HEK293 (cell line): Measurements from ENCODE around the gene HPSE.

Experiments used
- CTCF ChIA-PET: fragments of 350-600 bp; formaldehyde crosslinking; extraction: SDS; loops from one replicate; lab custom pipeline; 2021; ENCODE audit warnings: antibody characterized with exemption; lab: Yijun Ruan, JAX
- POLR2A ChIA-PET: fragments of 300-600 bp; formaldehyde crosslinking; extraction: SDS; loops from one replicate; lab custom pipeline; 2020; ENCODE audit warnings: antibody characterized with exemption, inconsistent platforms; lab: Yijun Ruan, JAX
- H3K27ac ChIP-seq: fragments of 200-500 bp; sonication (Bioruptor generic); 2 replicates; pipeline ENCODE4 v1.5.1; 2014; ENCODE audit warnings: low read depth, low read length, control low read depth, inconsistent platforms; ENCODE audit errors: extremely low read depth
- H3K36me3 ChIP-seq, 2 experiments: fragments of 200-500 bp in 1 of 2; sonication (Bioruptor generic) in 1 of 2; 1 replicate in 1 of 2; 2 replicates in 1 of 2; pipeline ENCODE4 v1.5.1; 2014 to 2017; ENCODE audit warnings: inconsistent platforms in 2 of 2, low read length in 2 of 2; ENCODE audit not compliant: control insufficient read depth in 2 of 2, insufficient read depth in 1 of 2
- H3K4me1 ChIP-seq: fragments of 200-500 bp; sonication (Bioruptor generic); 2 replicates; pipeline ENCODE4 v1.5.1; 2014; ENCODE audit warnings: mild to moderate bottlenecking, low read length, inconsistent platforms; ENCODE audit not compliant: control insufficient read depth, insufficient read depth
- H3K4me3 ChIP-seq: 2 replicates; pipeline ENCODE4 v1.5.1; 2011; ENCODE audit warnings: low read depth, mild to moderate bottlenecking, control low read depth, low read length, moderate library complexity
- H3K9me3 ChIP-seq: fragments of 200-500 bp; sonication (Bioruptor generic); 2 replicates; pipeline ENCODE4 v1.5.1; 2014; ENCODE audit warnings: low read depth, low read length, inconsistent platforms; ENCODE audit not compliant: control insufficient read depth, insufficient read depth
- HOXC10 ChIP-seq: sonication (generic); formaldehyde crosslinking; IDR thresholded peaks from 2 replicates; pipeline ENCODE4 v1.8.1; 2023; ENCODE audit warnings: mild to moderate bottlenecking, missing genetic modification reagents
- KLF10 ChIP-seq: fragments of 450-650 bp; IDR thresholded peaks from 2 replicates; pipeline ENCODE4 v1.5.1; 2018; ENCODE audit warnings: missing biosample characterization, mild to moderate bottlenecking, missing genetic modification characterization
- MYNN ChIP-seq: fragments of 450-650 bp; formaldehyde crosslinking; IDR thresholded peaks from 2 replicates; pipeline ENCODE4 v1.5.1; 2016; ENCODE audit warnings: missing biosample characterization, missing genetic modification characterization, borderline replicate concordance
- SP2 ChIP-seq: fragments of 450-650 bp; formaldehyde crosslinking; IDR thresholded peaks from 2 replicates; pipeline ENCODE4 v1.5.1; 2016; ENCODE audit warnings: missing biosample characterization, missing genetic modification characterization
- WT1 ChIP-seq: fragments of 450-650 bp; formaldehyde crosslinking; IDR thresholded peaks from 2 replicates; pipeline ENCODE4 v1.5.1; 2016; ENCODE audit warnings: missing biosample characterization, missing genetic modification characterization
- ZNF121 ChIP-seq: fragments of 450-650 bp; formaldehyde crosslinking; IDR thresholded peaks from 2 replicates; pipeline ENCODE4 v1.5.1; 2016; ENCODE audit warnings: missing biosample characterization, missing genetic modification characterization
- ZNF140 ChIP-seq: fragments of 450-650 bp; formaldehyde crosslinking; IDR thresholded peaks from 2 replicates; pipeline ENCODE4 v1.5.1; 2016; ENCODE audit warnings: missing biosample characterization, missing genetic modification characterization
- ZNF184 ChIP-seq: fragments of 450-650 bp; IDR thresholded peaks from 2 replicates; pipeline ENCODE4 v1.5.1; 2018; ENCODE audit warnings: missing biosample characterization, mild to moderate bottlenecking, missing genetic modification characterization
- ZNF2 ChIP-seq: fragments of 450-650 bp; formaldehyde crosslinking; IDR thresholded peaks from 2 replicates; pipeline ENCODE4 v1.5.1; 2016; ENCODE audit warnings: missing biosample characterization, missing genetic modification characterization
- ZNF324 ChIP-seq: fragments of 450-650 bp; formaldehyde crosslinking; IDR thresholded peaks from 2 replicates; pipeline ENCODE4 v1.5.1; 2016; ENCODE audit warnings: missing biosample characterization, missing genetic modification characterization
- ZNF48 ChIP-seq: fragments of 450-650 bp; formaldehyde crosslinking; IDR thresholded peaks from 2 replicates; pipeline ENCODE4 v1.5.1; 2016; ENCODE audit warnings: missing biosample characterization, missing genetic modification characterization
- ZNF548 ChIP-seq: fragments of 450-650 bp; formaldehyde crosslinking; IDR thresholded peaks from 2 replicates; pipeline ENCODE4 v1.5.1; 2016; ENCODE audit warnings: missing biosample characterization, missing genetic modification characterization
- ZNF596 ChIP-seq: fragments of 450-650 bp; IDR thresholded peaks from 2 replicates; pipeline ENCODE4 v1.5.0; 2018; ENCODE audit warnings: missing biosample characterization, mild to moderate bottlenecking, missing genetic modification characterization, moderate library complexity
- ZNF664 ChIP-seq: fragments of 450-650 bp; formaldehyde crosslinking; IDR thresholded peaks from 2 replicates; pipeline ENCODE4 v1.5.1; 2016; ENCODE audit warnings: missing biosample characterization, missing genetic modification characterization
- ZNF791 ChIP-seq: fragments of 450-650 bp; formaldehyde crosslinking; IDR thresholded peaks from 2 replicates; pipeline ENCODE4 v1.5.1; 2016; ENCODE audit warnings: missing biosample characterization, missing genetic modification characterization
- ZNF837 ChIP-seq: fragments of 450-650 bp; formaldehyde crosslinking; IDR thresholded peaks from 2 replicates; pipeline ENCODE4 v1.5.1; 2016; ENCODE audit warnings: missing biosample characterization, missing genetic modification characterization
- TF ChIP-seq, protein P1 (sequence below): fragments of 450-650 bp; formaldehyde crosslinking; IDR thresholded peaks from 2 replicates; pipeline ENCODE4 v1.5.1; 2017; ENCODE audit warnings: missing biosample characterization, missing genetic modification characterization
- TF ChIP-seq, protein P2 (sequence below): fragments of 450-650 bp; formaldehyde crosslinking; IDR thresholded peaks from 2 replicates; pipeline ENCODE4 v1.5.1; 2017; ENCODE audit warnings: missing biosample characterization, missing genetic modification characterization
- TF ChIP-seq, protein P3 (sequence below): fragments of 450-650 bp; formaldehyde crosslinking; IDR thresholded peaks from 2 replicates; pipeline ENCODE4 v1.5.1; 2016; ENCODE audit warnings: missing biosample characterization, missing genetic modification characterization
- TF ChIP-seq, protein P4 (sequence below): fragments of 450-650 bp; formaldehyde crosslinking; IDR thresholded peaks from 2 replicates; pipeline ENCODE4 v1.5.1; 2016; ENCODE audit warnings: missing biosample characterization, missing genetic modification characterization, borderline replicate concordance

HPSE gene

DNA sequence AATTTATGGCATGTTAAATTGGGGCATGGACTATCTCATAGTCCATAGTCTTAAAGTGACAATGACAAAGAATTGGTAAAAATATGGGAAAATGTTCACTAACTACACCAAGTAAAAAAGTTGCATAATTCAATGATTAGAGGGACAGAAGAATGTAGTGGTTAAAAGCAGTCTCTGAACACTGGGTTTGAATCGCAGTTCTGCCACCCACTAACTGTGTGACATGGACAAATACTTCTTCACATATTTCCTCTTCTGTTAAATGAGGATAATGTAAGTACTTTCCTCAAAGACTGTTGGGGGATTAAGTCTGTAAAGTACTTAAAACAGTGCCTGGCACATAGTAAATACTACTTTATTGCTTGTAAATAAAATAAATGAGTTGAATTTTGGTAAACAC is 65.4 kb downstream of the HPSE start:
- POLR2A ChIA-PET: no interaction called here

DNA sequence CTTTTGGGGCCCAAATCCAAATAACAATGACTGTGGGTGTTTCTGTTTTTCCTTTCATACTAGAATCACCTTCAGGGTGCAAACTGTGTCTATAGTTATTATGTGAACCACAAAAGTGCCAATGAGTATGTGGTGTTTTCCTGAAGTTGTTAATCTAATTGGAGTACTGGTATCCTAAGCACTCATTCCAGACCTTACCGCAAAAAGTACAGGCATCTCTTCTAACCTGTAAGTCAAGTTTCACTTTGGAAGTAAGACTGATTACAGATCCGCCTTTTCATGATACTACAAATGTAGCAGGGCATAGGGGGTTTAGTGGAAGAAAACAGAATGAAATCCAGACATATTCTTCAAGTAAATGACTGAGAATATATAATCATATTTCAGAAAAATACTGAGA is 66.2 kb downstream of the HPSE start:
- CTCF ChIA-PET: interaction anchor here (1.3 kb wide), 1 partner anchor 12 kb away, joined by 6 read pairs; no protein-coding TSS in a partner anchor
- H3K27ac ChIP-seq: no peak overlapping the region
- POLR2A ChIA-PET: no interaction called here

More for the DNA sequence above, 65.4 kb downstream of the HPSE start:
- H3K27ac ChIP-seq: no peak overlapping the region
- CTCF ChIA-PET: no interaction called here
- H3K9me3 ChIP-seq: no peaks in the 10 kb centered on the region
- H3K4me3 ChIP-seq: no peak overlapping the region
- peaks cover 7 to 59% of the 10 kb centered on the region in 2 experiments; a peak in 2 of 3 replicates for H3K36me3 ChIP-seq
- TF ChIP-seq ZNF596 (tag by site-specific recombination) (no peak), HOXC10 (no peak), ZNF184 (tag by site-specific recombination) (no peak)
- TF ChIP-seq, protein P1, sequence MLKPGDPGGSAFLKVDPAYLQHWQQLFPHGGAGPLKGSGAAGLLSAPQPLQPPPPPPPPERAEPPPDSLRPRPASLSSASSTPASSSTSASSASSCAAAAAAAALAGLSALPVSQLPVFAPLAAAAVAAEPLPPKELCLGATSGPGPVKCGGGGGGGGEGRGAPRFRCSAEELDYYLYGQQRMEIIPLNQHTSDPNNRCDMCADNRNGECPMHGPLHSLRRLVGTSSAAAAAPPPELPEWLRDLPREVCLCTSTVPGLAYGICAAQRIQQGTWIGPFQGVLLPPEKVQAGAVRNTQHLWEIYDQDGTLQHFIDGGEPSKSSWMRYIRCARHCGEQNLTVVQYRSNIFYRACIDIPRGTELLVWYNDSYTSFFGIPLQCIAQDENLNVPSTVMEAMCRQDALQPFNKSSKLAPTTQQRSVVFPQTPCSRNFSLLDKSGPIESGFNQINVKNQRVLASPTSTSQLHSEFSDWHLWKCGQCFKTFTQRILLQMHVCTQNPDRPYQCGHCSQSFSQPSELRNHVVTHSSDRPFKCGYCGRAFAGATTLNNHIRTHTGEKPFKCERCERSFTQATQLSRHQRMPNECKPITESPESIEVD (tag by site-specific recombination): 0 out of 2 replicates have a peak, but pooled peaks have one; percentile 10
- H3K4me1 ChIP-seq: 0 out of 2 replicates have a peak, but pooled peaks cover 2% of the 10 kb centered on the region

DNA sequence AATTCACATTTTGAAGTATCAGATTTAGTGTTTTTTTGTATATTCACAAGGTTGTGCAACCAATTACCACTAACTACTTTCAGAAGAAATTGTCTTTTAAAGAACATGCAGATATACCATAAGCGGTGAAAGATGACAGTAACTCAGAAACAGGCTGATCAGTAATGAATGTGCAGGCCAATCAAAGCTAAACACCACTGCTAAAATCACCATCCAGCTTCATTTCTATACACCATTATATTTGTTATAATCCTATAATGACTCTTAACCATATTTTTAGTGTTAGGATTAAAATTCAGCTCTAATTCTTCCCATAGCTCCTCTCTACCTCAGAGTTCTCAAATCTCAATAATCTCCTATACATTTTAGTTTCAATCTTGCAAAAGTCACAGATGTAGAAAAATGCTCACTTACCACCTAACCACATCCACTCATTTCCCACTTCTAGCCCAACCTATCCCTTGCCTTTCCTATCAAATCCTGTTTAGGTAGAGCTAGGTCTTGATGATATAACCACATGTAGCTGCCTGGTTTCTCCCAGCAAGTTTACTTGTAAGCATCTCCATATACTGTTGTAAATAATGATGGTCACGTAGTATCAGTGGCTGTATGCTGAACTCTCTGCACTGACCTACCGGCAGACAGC is 66.7 kb downstream of the HPSE start:
- H3K27ac ChIP-seq: no peak overlapping the region
- H3K4me3 ChIP-seq: no peak overlapping the region
- ChIA-PET POLR2A (interaction anchor here (1.1 kb wide), 1 partner anchor 233 kb away, joined by 3 read pairs; the partner anchor contains the start of gene COPS4), CTCF (interaction anchor here (1.3 kb wide), 1 partner anchor 13 kb away, joined by 6 read pairs; no protein-coding TSS in a partner anchor)
- H3K36me3 ChIP-seq: peaks cover 7 to 58% of the 10 kb centered on the region in 2 experiments; a peak in 2 of 3 replicates
- H3K4me1 ChIP-seq: 0 out of 2 replicates have a peak, but pooled peaks cover 2% of the 10 kb centered on the region
- H3K9me3 ChIP-seq: no peaks in the 10 kb centered on the region
- TF ChIP-seq WT1 (no peak), MYNN (tag by site-specific recombination) (no peak), ZNF140 (tag by site-specific recombination) (no peak), ZNF791 (no peak), HOXC10 (no peak), KLF10 (tag by site-specific recombination) (no peak), ZNF121 (tag by site-specific recombination) (no peak), ZNF324 (no peak), SP2 (no peak), ZNF2 (no peak), ZNF837 (tag by site-specific recombination) (no peak), ZNF548 (tag by site-specific recombination) (no peak)
- TF ChIP-seq, protein P2, sequence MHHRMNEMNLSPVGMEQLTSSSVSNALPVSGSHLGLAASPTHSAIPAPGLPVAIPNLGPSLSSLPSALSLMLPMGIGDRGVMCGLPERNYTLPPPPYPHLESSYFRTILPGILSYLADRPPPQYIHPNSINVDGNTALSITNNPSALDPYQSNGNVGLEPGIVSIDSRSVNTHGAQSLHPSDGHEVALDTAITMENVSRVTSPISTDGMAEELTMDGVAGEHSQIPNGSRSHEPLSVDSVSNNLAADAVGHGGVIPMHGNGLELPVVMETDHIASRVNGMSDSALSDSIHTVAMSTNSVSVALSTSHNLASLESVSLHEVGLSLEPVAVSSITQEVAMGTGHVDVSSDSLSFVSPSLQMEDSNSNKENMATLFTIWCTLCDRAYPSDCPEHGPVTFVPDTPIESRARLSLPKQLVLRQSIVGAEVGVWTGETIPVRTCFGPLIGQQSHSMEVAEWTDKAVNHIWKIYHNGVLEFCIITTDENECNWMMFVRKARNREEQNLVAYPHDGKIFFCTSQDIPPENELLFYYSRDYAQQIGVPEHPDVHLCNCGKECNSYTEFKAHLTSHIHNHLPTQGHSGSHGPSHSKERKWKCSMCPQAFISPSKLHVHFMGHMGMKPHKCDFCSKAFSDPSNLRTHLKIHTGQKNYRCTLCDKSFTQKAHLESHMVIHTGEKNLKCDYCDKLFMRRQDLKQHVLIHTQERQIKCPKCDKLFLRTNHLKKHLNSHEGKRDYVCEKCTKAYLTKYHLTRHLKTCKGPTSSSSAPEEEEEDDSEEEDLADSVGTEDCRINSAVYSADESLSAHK: no peak
- TF ChIP-seq, protein P3, sequence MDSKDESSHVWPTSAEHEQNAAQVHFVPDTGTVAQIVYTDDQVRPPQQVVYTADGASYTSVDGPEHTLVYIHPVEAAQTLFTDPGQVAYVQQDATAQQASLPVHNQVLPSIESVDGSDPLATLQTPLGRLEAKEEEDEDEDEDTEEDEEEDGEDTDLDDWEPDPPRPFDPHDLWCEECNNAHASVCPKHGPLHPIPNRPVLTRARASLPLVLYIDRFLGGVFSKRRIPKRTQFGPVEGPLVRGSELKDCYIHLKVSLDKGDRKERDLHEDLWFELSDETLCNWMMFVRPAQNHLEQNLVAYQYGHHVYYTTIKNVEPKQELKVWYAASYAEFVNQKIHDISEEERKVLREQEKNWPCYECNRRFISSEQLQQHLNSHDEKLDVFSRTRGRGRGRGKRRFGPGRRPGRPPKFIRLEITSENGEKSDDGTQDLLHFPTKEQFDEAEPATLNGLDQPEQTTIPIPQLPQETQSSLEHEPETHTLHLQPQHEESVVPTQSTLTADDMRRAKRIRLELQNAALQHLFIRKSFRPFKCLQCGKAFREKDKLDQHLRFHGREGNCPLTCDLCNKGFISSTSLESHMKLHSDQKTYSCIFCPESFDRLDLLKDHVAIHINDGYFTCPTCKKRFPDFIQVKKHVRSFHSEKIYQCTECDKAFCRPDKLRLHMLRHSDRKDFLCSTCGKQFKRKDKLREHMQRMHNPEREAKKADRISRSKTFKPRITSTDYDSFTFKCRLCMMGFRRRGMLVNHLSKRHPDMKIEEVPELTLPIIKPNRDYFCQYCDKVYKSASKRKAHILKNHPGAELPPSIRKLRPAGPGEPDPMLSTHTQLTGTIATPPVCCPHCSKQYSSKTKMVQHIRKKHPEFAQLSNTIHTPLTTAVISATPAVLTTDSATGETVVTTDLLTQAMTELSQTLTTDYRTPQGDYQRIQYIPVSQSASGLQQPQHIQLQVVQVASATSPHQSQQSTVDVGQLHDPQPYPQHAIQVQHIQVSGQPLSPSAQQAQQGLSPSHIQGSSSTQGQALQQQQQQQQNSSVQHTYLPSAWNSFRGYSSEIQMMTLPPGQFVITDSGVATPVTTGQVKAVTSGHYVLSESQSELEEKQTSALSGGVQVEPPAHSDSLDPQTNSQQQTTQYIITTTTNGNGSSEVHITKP: no peak
- TF ChIP-seq, protein P4, sequence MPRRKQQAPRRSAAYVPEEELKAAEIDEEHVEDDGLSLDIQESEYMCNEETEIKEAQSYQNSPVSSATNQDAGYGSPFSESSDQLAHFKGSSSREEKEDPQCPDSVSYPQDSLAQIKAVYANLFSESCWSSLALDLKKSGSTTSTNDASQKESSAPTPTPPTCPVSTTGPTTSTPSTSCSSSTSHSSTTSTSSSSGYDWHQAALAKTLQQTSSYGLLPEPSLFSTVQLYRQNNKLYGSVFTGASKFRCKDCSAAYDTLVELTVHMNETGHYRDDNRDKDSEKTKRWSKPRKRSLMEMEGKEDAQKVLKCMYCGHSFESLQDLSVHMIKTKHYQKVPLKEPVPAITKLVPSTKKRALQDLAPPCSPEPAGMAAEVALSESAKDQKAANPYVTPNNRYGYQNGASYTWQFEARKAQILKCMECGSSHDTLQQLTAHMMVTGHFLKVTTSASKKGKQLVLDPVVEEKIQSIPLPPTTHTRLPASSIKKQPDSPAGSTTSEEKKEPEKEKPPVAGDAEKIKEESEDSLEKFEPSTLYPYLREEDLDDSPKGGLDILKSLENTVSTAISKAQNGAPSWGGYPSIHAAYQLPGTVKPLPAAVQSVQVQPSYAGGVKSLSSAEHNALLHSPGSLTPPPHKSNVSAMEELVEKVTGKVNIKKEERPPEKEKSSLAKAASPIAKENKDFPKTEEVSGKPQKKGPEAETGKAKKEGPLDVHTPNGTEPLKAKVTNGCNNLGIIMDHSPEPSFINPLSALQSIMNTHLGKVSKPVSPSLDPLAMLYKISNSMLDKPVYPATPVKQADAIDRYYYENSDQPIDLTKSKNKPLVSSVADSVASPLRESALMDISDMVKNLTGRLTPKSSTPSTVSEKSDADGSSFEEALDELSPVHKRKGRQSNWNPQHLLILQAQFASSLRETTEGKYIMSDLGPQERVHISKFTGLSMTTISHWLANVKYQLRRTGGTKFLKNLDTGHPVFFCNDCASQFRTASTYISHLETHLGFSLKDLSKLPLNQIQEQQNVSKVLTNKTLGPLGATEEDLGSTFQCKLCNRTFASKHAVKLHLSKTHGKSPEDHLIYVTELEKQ (tag by site-specific recombination): no peak

More for the DNA sequence above, 66.2 kb downstream of the HPSE start:
- Histone ChIP-seq H3K4me3 (no peak overlapping the region), H3K36me3 (peaks cover 7 to 59% of the 10 kb centered on the region in 2 experiments; a peak in 2 of 3 replicates), H3K9me3 (no peaks in the 10 kb centered on the region), H3K4me1 (0 out of 2 replicates have a peak, but pooled peaks cover 2% of the 10 kb centered on the region)
- TF ChIP-seq ZNF664 (peak; percentile 32; the same call in 1 of the 2 replicates), ZNF48 (no peak)
